BLaER1 treated with 17β-estradiol and CSF1 and Interleukin-3, amounts not matched to agents 10 nM and 100 nM (cell line): ENCODE data around the gene SMARCA2.
A peak's percentile ranks its signal among the peaks of the same experiment; 100 is the strongest.

Experiments
- H3K27ac ChIP-seq, 11 experiments: shearing (Covaris generic); formaldehyde crosslinking; 2 replicates each; pipeline ENCODE4 v1.8.1; 2022
- H3K27me3 ChIP-seq, 11 experiments: shearing (Covaris generic); formaldehyde crosslinking; 2 replicates each; pipeline ENCODE4 v1.8.1; 2022
- H3K36me3 ChIP-seq, 11 experiments: shearing (Covaris generic); formaldehyde crosslinking; 2 replicates each; pipeline ENCODE4 v1.8.1; 2022
- H3K4me1 ChIP-seq, 10 experiments: shearing (Covaris generic); formaldehyde crosslinking; 2 replicates each; pipeline ENCODE4 v1.8.1; 2022
- H3K4me2 ChIP-seq, 11 experiments: shearing (Covaris generic); formaldehyde crosslinking; 2 replicates each; pipeline ENCODE4 v1.8.1; 2022
- H3K4me3 ChIP-seq, 10 experiments: shearing (Covaris generic); formaldehyde crosslinking; 2 replicates each; pipeline ENCODE4 v1.8.1; 2022
- H3K9ac ChIP-seq, 11 experiments: shearing (Covaris generic); formaldehyde crosslinking; 2 replicates each; pipeline ENCODE4 v1.8.1; 2022
- H3K9me3 ChIP-seq, 11 experiments: shearing (Covaris generic); formaldehyde crosslinking; replicated peaks in 1 of 11; 2 replicates each; pipeline ENCODE4 v1.8.1; 2022
- H4K20me1 ChIP-seq, 11 experiments: shearing (Covaris generic); formaldehyde crosslinking; 2 replicates each; pipeline ENCODE4 v1.8.1; 2022
- Cebpa-rat ChIP-seq, 11 experiments: shearing (Covaris generic); IDR thresholded peaks; 2 replicates each; pipeline ENCODE4 v1.8.1; 2022

Gene SMARCA2

GRCh38 chr9:2195211-2195610 is 180.1 kb downstream of the SMARCA2 start:
- Histone ChIP-seq H3K4me2 (no peak overlapping the region), H3K4me1 (0 out of 20 replicates have a peak, but pooled peaks cover 0 to 4% (median 0%) of the 10 kb centered on the region in 10 experiments), H3K9ac (no peak overlapping the region), H3K36me3 (peaks cover 65 to 99% (median 81%) of the 10 kb centered on the region in 11 experiments), H3K4me3 (no peak overlapping the region), H3K9me3 (peaks cover 13 to 29% (median 22%) of the 10 kb centered on the region in 11 experiments), H3K27ac (no peak overlapping the region), H3K27me3 (no peaks in the 10 kb centered on the region), H4K20me1 (no peaks in the 10 kb centered on the region)
- TF ChIP-seq Cebpa-rat (IDR thresholded peaks at IDR 0.05), result no peak

- Histone ChIP-seq H3K27ac (no peak overlapping the region), H3K4me3 (no peak overlapping the region), H3K27me3 (no peaks in the 10 kb centered on the region), H3K4me2 (no peak overlapping the region), H3K9me3 (peaks cover 28 to 44% (median 37%) of the 10 kb centered on the region in 11 experiments), H3K36me3 (peaks cover 58 to 99% (median 75%) of the 10 kb centered on the region in 11 experiments), H4K20me1 (no peaks in the 10 kb centered on the region), H3K4me1 (peaks cover 0 to 10% (median 4%) of the 10 kb centered on the region in 10 experiments; a peak in 10 of 20 replicates), H3K9ac (no peak overlapping the region)
- no peak for TF ChIP-seq Cebpa-rat (IDR thresholded peaks at IDR 0.05)
Observed at GRCh38 chr9:2196757-2197156, 181.6 kb downstream of the SMARCA2 start.

DNA sequence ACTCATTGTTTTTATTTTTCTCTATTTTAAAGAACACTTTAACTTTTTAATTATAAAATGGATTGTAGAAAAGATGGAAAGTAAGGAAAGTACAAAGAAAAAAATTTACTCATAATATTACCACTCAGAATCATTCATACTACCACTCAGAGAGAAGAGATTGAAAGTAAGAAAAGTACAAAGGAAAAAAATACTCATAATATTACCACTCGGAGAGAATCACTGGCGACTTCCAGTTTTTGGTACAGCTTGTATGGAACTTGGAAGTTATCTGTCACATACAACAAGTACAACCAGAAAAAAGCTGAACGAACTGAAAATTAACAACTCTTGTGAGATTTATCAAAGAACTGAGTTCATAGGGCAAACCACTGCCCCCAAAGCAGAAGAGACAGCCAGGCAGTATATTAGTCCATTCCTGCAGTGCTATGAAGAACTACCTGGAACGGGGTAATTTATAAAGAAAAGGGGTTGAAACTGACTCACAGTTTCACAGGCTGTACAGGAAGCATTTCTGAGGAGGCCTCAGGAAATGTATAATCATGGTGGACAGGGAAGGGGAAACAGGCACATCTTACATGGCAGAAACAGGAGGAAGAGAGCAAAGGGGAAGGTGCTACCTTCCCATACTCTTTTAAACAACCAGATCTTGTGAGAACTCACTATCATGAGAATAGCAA is 183.9 kb downstream of the SMARCA2 start:
- no peak overlapping the region for H3K9ac ChIP-seq
- no peak for TF ChIP-seq Cebpa-rat (IDR thresholded peaks at IDR 0.05)

DNA sequence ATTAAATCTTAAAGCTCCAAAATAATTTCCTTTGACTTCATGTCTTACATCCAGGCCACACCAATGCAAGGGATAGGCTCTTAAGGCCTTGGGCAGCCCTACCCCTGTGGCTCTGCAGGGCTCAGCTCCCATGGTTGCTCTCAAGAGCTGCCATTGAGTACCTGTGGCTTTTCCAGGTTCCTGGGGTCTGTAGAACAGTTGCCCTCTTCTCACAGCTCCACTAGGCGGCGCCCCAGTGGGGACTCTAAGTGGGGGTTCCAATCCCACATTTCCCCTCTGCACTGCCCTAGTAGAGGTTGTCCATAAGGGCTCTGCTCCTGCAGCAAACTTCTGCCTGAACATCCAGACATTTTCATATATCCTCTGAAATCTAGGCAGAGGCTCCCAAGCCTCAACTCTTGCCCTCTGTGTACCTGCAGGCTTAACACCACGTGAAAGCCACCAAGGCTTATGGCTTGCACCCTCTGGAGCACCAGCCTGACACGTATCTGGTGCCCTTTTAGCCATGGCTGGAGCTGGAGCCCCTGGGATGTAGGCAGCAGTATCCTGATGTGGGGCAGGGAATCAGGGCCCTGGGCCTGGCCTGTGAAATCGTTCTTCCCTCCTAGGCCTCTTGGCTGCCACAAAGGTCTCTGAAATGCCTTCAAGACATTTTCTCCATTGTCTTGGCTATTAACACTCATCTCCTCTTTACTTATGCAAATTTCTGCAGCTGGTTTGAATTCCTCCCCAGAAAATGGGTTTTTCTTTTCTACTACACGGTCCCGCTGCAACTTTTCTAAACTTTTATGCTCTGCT is 185.1 kb downstream of the SMARCA2 start:
- Histone ChIP-seq H3K4me1 (peaks cover 0 to 11% (median 5%) of the 10 kb centered on the region in 10 experiments; a peak in 10 of 20 replicates), H3K9ac (no peak overlapping the region), H3K36me3 (peaks cover 30 to 66% (median 43%) of the 10 kb centered on the region in 11 experiments), H3K9me3 (peaks cover 36 to 58% (median 48%) of the 10 kb centered on the region in 11 experiments), H3K27ac (no peak overlapping the region), H3K4me3 (0 out of 20 replicates have a peak overlapping the region, but pooled peaks of 2 of the 10 experiments have one; percentile 1 to 12), H3K4me2 (no peak overlapping the region), H4K20me1 (no peaks in the 10 kb centered on the region), H3K27me3 (no peaks in the 10 kb centered on the region)
- TF ChIP-seq Cebpa-rat (IDR thresholded peaks at IDR 0.05), result no peak

More for the DNA sequence above, 183.9 kb downstream of the SMARCA2 start:
- Histone ChIP-seq H3K36me3 (peaks cover 41 to 77% (median 54%) of the 10 kb centered on the region in 11 experiments), H3K4me2 (no peak overlapping the region), H3K9me3 (peaks cover 36 to 64% (median 48%) of the 10 kb centered on the region in 11 experiments), H3K27me3 (no peaks in the 10 kb centered on the region), H3K4me1 (peaks cover 0 to 11% (median 5%) of the 10 kb centered on the region in 10 experiments; a peak in 10 of 20 replicates), H4K20me1 (no peaks in the 10 kb centered on the region), H3K4me3 (no peak overlapping the region), H3K27ac (no peak overlapping the region)

- no peaks in the 10 kb centered on the region for H3K27me3 ChIP-seq
- no peak for TF ChIP-seq Cebpa-rat (IDR thresholded peaks at IDR 0.05)
Observed at GRCh38 chr9:2208465-2208864, 193.3 kb downstream of the SMARCA2 start.

DNA sequence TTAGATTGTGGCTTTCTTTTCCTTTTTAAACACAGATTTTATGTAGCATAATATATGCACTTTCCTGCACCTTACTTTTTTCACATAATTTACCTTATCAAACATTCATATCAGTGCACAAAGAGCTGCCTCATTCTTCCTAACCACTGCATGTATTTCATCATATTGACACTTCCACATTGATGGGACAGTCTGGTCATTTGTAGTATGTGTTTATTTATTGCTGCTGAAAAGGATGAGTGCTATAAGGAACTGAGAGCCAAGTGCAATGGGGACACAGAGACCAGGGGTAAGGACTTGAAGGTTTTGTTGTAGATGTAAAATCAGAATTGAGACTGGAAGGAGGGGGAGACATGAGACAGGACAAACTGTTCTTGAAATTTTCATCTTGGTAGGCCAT is 193.8 kb downstream of the SMARCA2 start:
- Histone ChIP-seq H3K27ac (peak overlapping the region in 9 of 11 experiments; percentile 2 to 88 (median 67); a peak in 18 of 22 replicates), H3K36me3 (no peaks in the 10 kb centered on the region), H4K20me1 (no peaks in the 10 kb centered on the region), H3K4me3 (no peak overlapping the region), H3K4me2 (peak overlapping the region in 10 of 11 experiments; percentile 8 to 83 (median 50); a peak in 18 of 22 replicates), H3K9ac (peak overlapping the region in 4 of 11 experiments; percentile 27 to 69 (median 62); a peak in 7 of 22 replicates), H3K9me3 (no peaks in the 10 kb centered on the region), H3K4me1 (peaks cover 0 to 38% (median 22%) of the 10 kb centered on the region in 10 experiments; a peak in 16 of 20 replicates), H3K27me3 (no peaks in the 10 kb centered on the region)
- TF ChIP-seq Cebpa-rat (IDR thresholded peaks at IDR 0.05), result no peak; a peak in 1 of 22 replicates

More at GRCh38 chr9:2208465-2208864, 193.3 kb downstream of the SMARCA2 start:
- Histone ChIP-seq H3K9me3 (peaks cover 0 to 2% (median 0%) of the 10 kb centered on the region in 11 experiments; a peak in 4 of 22 replicates), H3K4me2 (peak overlapping the region in 6 of 11 experiments; percentile 28 to 83 (median 78); a peak in 13 of 22 replicates), H3K27ac (peak overlapping the region in 6 of 11 experiments; percentile 24 to 88 (median 72); a peak in 9 of 22 replicates), H4K20me1 (no peaks in the 10 kb centered on the region), H3K9ac (peak overlapping the region in 2 of 11 experiments; percentile 41 to 69; a peak in 3 of 22 replicates), H3K36me3 (no peaks in the 10 kb centered on the region; a peak in 1 of 22 replicates), H3K4me3 (no peak overlapping the region), H3K4me1 (peaks cover 0 to 33% (median 22%) of the 10 kb centered on the region in 10 experiments; a peak in 16 of 20 replicates)

- TF ChIP-seq Cebpa-rat (IDR thresholded peaks at IDR 0.05), result no peak
- peak overlapping the region in 10 of 11 experiments; percentile 8 to 83 (median 50); a peak in 17 of 22 replicates for H3K4me2 ChIP-seq
- peak overlapping the region in 9 of 11 experiments; percentile 2 to 88 (median 67); a peak in 19 of 22 replicates for H3K27ac ChIP-seq
- H3K9me3 ChIP-seq, result no peaks in the 10 kb centered on the region
- H4K20me1 ChIP-seq, result no peaks in the 10 kb centered on the region
- peaks cover 0 to 39% (median 22%) of the 10 kb centered on the region in 10 experiments; a peak in 16 of 20 replicates for H3K4me1 ChIP-seq
- no peak overlapping the region for H3K4me3 ChIP-seq
- no peaks in the 10 kb centered on the region for H3K36me3 ChIP-seq
- H3K27me3 ChIP-seq, result no peaks in the 10 kb centered on the region
- peak overlapping the region in 4 of 11 experiments; percentile 27 to 69 (median 62); a peak in 7 of 22 replicates for H3K9ac ChIP-seq
Observed at GRCh38 chr9:2209400-2209799, 194.3 kb downstream of the SMARCA2 start.

- Histone ChIP-seq H3K4me2 (peak overlapping the region in 7 of 11 experiments; percentile 28 to 83 (median 73); a peak in 13 of 22 replicates), H4K20me1 (no peaks in the 10 kb centered on the region), H3K4me3 (no peak overlapping the region), H3K27ac (peak overlapping the region in 6 of 11 experiments; percentile 54 to 88 (median 72); a peak in 13 of 22 replicates), H3K9ac (peak overlapping the region in 2 of 11 experiments; percentile 61 to 64; a peak in 4 of 22 replicates), H3K36me3 (no peaks in the 10 kb centered on the region), H3K4me1 (peaks cover 0 to 39% (median 22%) of the 10 kb centered on the region in 10 experiments; a peak in 16 of 20 replicates), H3K9me3 (no peaks in the 10 kb centered on the region), H3K27me3 (no peaks in the 10 kb centered on the region)
- TF ChIP-seq Cebpa-rat (IDR thresholded peaks at IDR 0.05), result no peak
Observed at GRCh38 chr9:2210201-2210600, 195.1 kb downstream of the SMARCA2 start.
